B cell (primary cell): ENCODE measurements around the gene RETN. TPM values are rescaled to one million over a fixed set of nuclear protein-coding genes. Genes with fewer than 3 reads are reported as not detected.

Experiments used
- ATAC-seq: fragments of 200-7000 bp; cut with Tn5 transposase; one replicate; pipeline ENCODE4 v1.10.0; 2021; ENCODE audit warnings: low read depth, mild to moderate bottlenecking, moderate number of reproducible peaks, moderate library complexity
- CTCF ChIA-PET: fragments of 350-600 bp; sonication (Branson Sonifier 250); formaldehyde crosslinking; loops from one replicate; lab custom pipeline; 2021; ENCODE audit warnings: antibody characterized with exemption, inconsistent platforms; lab: Charles Lee
- POLR2A ChIA-PET: fragments of 350-600 bp; sonication (Branson Sonifier 250); formaldehyde crosslinking; loops from one replicate; lab custom pipeline; 2021; ENCODE audit warnings: antibody characterized with exemption; lab: Charles Lee
- DNase-seq: peaks from one replicate; pipeline ENCODE4 v3.0.0; 2013
- H2AFZ ChIP-seq: 2 replicates; pipeline ENCODE4 v1.6.1; 2012; ENCODE audit warnings: mild to moderate bottlenecking, low read depth, low read length; ENCODE audit not compliant: insufficient read depth, poor library complexity, severe bottlenecking
- H3K27ac ChIP-seq, 2 donors: 1 replicate in 1 of 2; 2 replicates in 1 of 2; pipeline ENCODE4 v1.5.1; 2012 to 2013; ENCODE audit warnings: low read length in 2 of 2, mild to moderate bottlenecking in 2 of 2, moderate library complexity in 1 of 2
- H3K27me3 ChIP-seq, 4 experiments: fragments of 200-600 bp in 1 of 4; sonication (generic) in 1 of 4; replicated peaks in 1 of 4; 1 replicate in 2 of 4; 2 replicates in 2 of 4; pipeline versions ENCODE4 v1.6.1 to v1.7.0; 2013 to 2016; ENCODE audit warnings: low read length in 3 of 4, mild to moderate bottlenecking in 2 of 4, mixed read lengths in 1 of 4, moderate library complexity in 1 of 4; ENCODE audit not compliant: insufficient read depth in 4 of 4, control insufficient read depth in 3 of 4; ENCODE audit errors: control extremely low read depth in 1 of 4
- H3K36me3 ChIP-seq, 2 experiments: replicated peaks in 1 of 2; 1 replicate in 1 of 2; 2 replicates in 1 of 2; pipeline versions ENCODE4 v1.6.1 to v1.7.1; 2013; ENCODE audit warnings: low read length in 1 of 2; ENCODE audit not compliant: insufficient read depth in 2 of 2, control insufficient read depth in 1 of 2; ENCODE audit errors: control extremely low read depth in 1 of 2, extremely low read depth in 1 of 2
- H3K4me1 ChIP-seq, 2 donors: fragments of 200-600 bp in 1 of 2; sonication (generic) in 1 of 2; 1 replicate in 1 of 2; 2 replicates in 1 of 2; pipeline versions ENCODE4 v1.5.1 to v1.6.1; 2013 to 2017; ENCODE audit warnings: low read length in 2 of 2; ENCODE audit not compliant: control insufficient read depth in 2 of 2, insufficient read depth in 2 of 2
- H3K4me2 ChIP-seq: replicated peaks from 2 replicates; pipeline ENCODE3; 2012; ENCODE audit warnings: mild to moderate bottlenecking, low read depth, low read length; ENCODE audit not compliant: poor library complexity, severe bottlenecking
- H3K4me3 ChIP-seq, 5 experiments: fragments of 200-600 bp in 1 of 5; sonication (generic) in 1 of 5; 1 replicate in 3 of 5; 2 replicates in 2 of 5; pipeline versions ENCODE4 v1.5.1 to v1.7.0; 2011 to 2016; ENCODE audit warnings: low read length in 4 of 5, mild to moderate bottlenecking in 4 of 5, low read depth in 2 of 5, control low read depth in 1 of 5, moderate library complexity in 1 of 5; ENCODE audit not compliant: insufficient read depth in 1 of 5; ENCODE audit errors: control extremely low read depth in 1 of 5, extremely low read depth in 1 of 5
- H3K79me2 ChIP-seq: fragments of 200-600 bp; sonication (generic); one replicate; pipeline ENCODE4 v1.6.0; 2016; ENCODE audit warnings: low read length; ENCODE audit not compliant: control insufficient read depth, insufficient read depth
- H3K9ac ChIP-seq: fragments of 200-600 bp; sonication (generic); 2 replicates; pipeline ENCODE4 v1.6.1; 2017; ENCODE audit warnings: mild to moderate bottlenecking, low read length, moderate library complexity
- H3K9me3 ChIP-seq, 3 donors: one replicate each; pipeline versions ENCODE4 v1.6.1 to v1.7.1; 2013; ENCODE audit warnings: low read length in 2 of 3; ENCODE audit not compliant: control insufficient read depth in 2 of 3, insufficient read depth in 1 of 3; ENCODE audit errors: control extremely low read depth in 1 of 3
- H4K20me1 ChIP-seq: 2 replicates; pipeline ENCODE4 v1.6.0; 2012; ENCODE audit warnings: mild to moderate bottlenecking, low read length; ENCODE audit not compliant: insufficient read depth, control insufficient read depth, poor library complexity, severe bottlenecking
- H3K27ac Mint-ChIP-seq: one replicate; pipeline ENCODE4 v1.8.0; 2021; ENCODE audit warnings: mixed read lengths
- H3K27me3 Mint-ChIP-seq: one replicate; pipeline ENCODE4 v1.8.0; 2021; ENCODE audit warnings: mixed read lengths
- H3K4me1 Mint-ChIP-seq: one replicate; pipeline ENCODE4 v1.8.0; 2021; ENCODE audit warnings: mixed read lengths
- H3K4me3 Mint-ChIP-seq: one replicate; pipeline ENCODE4 v1.8.0; 2021; ENCODE audit warnings: mixed read lengths
- H3K9me3 Mint-ChIP-seq: one replicate; pipeline ENCODE4 v1.8.0; 2022; ENCODE audit warnings: mixed read lengths; ENCODE audit not compliant: insufficient read depth
- EZH2 ChIP-seq: IDR thresholded peaks from 2 replicates; pipeline ENCODE4 v1.6.1; 2012; ENCODE audit warnings: borderline replicate concordance, low read depth, mild to moderate bottlenecking, moderate library complexity, low read length; ENCODE audit not compliant: insufficient read depth, poor library complexity, severe bottlenecking
- WGBS: methylation state at CpG from one replicate; pipeline ENCODE4 v1.1.5; 2013; ENCODE audit warnings: missing lambda C conversion rate; ENCODE audit not compliant: insufficient coverage; 5-methylcytosine and 5-hydroxymethylcytosine counted together
- intact Hi-C: fragments of 100-400 bp; cut with micrococcal nuclease; formaldehyde crosslinking; loops from one replicate; pipeline ENCODE4 v1.10.0; 2022
- polyA plus RNA-seq: library from polyadenylated mRNA; depleted of rRNA; stranded (reverse); fragments of >200 nt; gene quantifications from 2 replicates; pipeline ENCODE4 v1.2.3, GENCODE V29; 2012
- total RNA-seq, 2 donors: library from RNA; stranded (reverse); fragments of 120-200 nt in 1 of 2; gene quantifications; 1 replicate in 1 of 2; 2 replicates in 1 of 2; pipeline versions ENCODE4 v1.2.3 to v1.2.4, GENCODE V29; 2013 to 2022
- TF ChIP-seq, protein P1 (sequence below): fragments of 200-600 bp; IDR thresholded peaks from one replicate; pipeline ENCODE4 v1.8.0; 2022; ENCODE audit warnings: antibody characterized with exemption, mild to moderate bottlenecking

Gene RETN
- total and polyA plus RNA-seq, 2 donors (not counting 1 experiment from before 2014, with no cell fraction given), result not detected

DNA sequence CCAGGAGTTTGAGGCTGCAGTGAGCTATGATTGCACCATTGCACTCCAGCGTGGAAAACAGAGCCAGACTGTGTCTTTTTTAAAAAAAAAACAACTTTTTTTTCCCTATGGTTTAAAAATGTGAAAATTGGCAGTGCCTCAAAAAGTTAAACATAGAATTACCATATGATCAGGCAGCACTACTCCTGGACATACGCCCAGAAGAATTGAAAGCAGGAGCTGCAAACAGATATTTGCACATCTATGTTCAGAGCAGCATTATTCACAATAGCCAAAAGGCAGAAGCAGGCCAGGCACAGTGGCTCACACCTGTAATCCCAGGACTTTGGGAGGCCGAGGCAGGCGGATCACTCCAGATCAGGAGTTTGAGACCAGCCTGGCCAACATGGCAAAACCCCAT lies 3.8 kb upstream of the RETN start:
- no peaks in the 10 kb centered on the region for H3K9me3 ChIP-seq
- H3K9me3 Mint-ChIP-seq, result no peaks in the 10 kb centered on the region

DNA sequence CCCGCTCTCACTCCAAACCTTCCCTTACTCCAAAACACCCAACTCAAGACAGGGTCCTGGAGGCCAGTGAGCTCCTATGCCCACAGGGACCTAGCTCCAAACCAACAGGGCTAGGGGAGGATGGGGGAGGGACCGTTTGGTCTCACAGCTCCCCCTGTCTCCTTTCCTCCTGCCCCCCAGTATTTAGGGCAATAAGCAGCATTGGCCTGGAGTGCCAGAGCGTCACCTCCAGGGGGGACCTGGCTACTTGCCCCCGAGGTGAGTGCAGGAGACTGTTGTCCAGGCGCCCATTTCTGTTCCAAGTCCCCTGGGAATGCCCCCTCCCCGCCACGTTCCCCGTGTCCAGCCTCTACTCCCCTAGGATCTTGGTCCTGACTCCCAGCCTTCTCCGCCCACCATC lies 792 bp downstream of the RETN start:
- no peaks in the 10 kb centered on the region for H4K20me1 ChIP-seq
- ATAC-seq (no peak), DNase-seq (no peak)
- peaks cover 0 to 8% (median 0%) of the 10 kb centered on the region in 3 donors for H3K9me3 ChIP-seq
- no peak overlapping the region for H3K4me2 ChIP-seq
- no peak overlapping the region for H3K4me3 ChIP-seq
- CTCF ChIA-PET, result interaction anchor here (0.6 to 3.0 kb wide), 2 partner anchors 11 to 506 kb away, joined by 3 to 9 read pairs; partner anchors contain the start of gene TRAPPC5
- Mint-ChIP-seq H3K9me3 (no peaks in the 10 kb centered on the region), H3K27ac (peak overlapping the region; percentile 12), H3K4me3 (no peak overlapping the region), H3K27me3 (peaks cover 42% of the 10 kb centered on the region), H3K4me1 (peaks cover 12% of the 10 kb centered on the region)
- H2AFZ ChIP-seq, result no peak overlapping the region
- no peak overlapping the region for H3K9ac ChIP-seq
- intact Hi-C loops, result no loop called here
- POLR2A ChIA-PET, result interaction anchor here (0.6 kb wide), 1 partner anchor 9 kb away, joined by 3 read pairs; no protein-coding TSS in a partner anchor
- H3K4me1 ChIP-seq, result peaks cover 8% of the 10 kb centered on the region in 2 donors
- no peak for TF ChIP-seq EZH2
- TF ChIP-seq, protein P1, sequence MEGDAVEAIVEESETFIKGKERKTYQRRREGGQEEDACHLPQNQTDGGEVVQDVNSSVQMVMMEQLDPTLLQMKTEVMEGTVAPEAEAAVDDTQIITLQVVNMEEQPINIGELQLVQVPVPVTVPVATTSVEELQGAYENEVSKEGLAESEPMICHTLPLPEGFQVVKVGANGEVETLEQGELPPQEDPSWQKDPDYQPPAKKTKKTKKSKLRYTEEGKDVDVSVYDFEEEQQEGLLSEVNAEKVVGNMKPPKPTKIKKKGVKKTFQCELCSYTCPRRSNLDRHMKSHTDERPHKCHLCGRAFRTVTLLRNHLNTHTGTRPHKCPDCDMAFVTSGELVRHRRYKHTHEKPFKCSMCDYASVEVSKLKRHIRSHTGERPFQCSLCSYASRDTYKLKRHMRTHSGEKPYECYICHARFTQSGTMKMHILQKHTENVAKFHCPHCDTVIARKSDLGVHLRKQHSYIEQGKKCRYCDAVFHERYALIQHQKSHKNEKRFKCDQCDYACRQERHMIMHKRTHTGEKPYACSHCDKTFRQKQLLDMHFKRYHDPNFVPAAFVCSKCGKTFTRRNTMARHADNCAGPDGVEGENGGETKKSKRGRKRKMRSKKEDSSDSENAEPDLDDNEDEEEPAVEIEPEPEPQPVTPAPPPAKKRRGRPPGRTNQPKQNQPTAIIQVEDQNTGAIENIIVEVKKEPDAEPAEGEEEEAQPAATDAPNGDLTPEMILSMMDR, result no peak
- no peaks in the 10 kb centered on the region for H3K36me3 ChIP-seq
- H3K27me3 ChIP-seq, result peaks cover 0 to 44% (median 9%) of the 10 kb centered on the region in 4 experiments
- no peak overlapping the region for H3K27ac ChIP-seq
- 54% methylated on average over 8 of the region's 9 CpGs for WGBS
- no peaks in the 10 kb centered on the region for H3K79me2 ChIP-seq

More for the DNA sequence above, 3.8 kb upstream of the RETN start:
- no peaks in the 10 kb centered on the region for H3K79me2 ChIP-seq
- ChIA-PET CTCF (interaction anchor here (2.8 kb wide), 1 partner anchor 13 kb away, joined by 12 read pairs; no protein-coding TSS in a partner anchor), POLR2A (no interaction called here)
- H3K4me1 Mint-ChIP-seq, result peaks cover 2% of the 10 kb centered on the region
- ATAC-seq (no peak), DNase-seq (no peak)
- H3K27me3 Mint-ChIP-seq, result peaks cover 18% of the 10 kb centered on the region
- no peaks in the 10 kb centered on the region for H4K20me1 ChIP-seq
- whole genome bisulfite sequencing, result 100% methylated on average over 2 of the region's 4 CpGs
- no peak overlapping the region for H3K4me3 ChIP-seq
- H3K27ac Mint-ChIP-seq, result no peak overlapping the region
- H3K4me2 ChIP-seq, result no peak overlapping the region
- TF ChIP-seq, protein P1, result no peak
- no peak for TF ChIP-seq EZH2
- no peak overlapping the region for H2AFZ ChIP-seq
- no peak overlapping the region for H3K27ac ChIP-seq
- intact Hi-C loops, result no loop called here
- peaks cover under 1% of the 10 kb centered on the region in 2 donors for H3K4me1 ChIP-seq
- H3K27me3 ChIP-seq, result peaks cover 0 to 21% (median 5%) of the 10 kb centered on the region in 4 experiments
- no peak overlapping the region for H3K4me3 Mint-ChIP-seq
- no peak overlapping the region for H3K9ac ChIP-seq
- no peaks in the 10 kb centered on the region for H3K36me3 ChIP-seq
